K562 (cell line): ENCODE data around the gene ATG7. TPM values are rescaled to one million over a fixed set of nuclear protein-coding genes. Genes with fewer than 3 reads are reported as not detected.

ENCODE experiments used
- MED1 ChIP-seq: sonication (generic); formaldehyde crosslinking; IDR thresholded peaks from 2 replicates; pipeline ENCODE4 v1.8.1; 2023; ENCODE audit warnings: missing genetic modification reagents, borderline replicate concordance
- NFIC ChIP-seq: fragments of 450-650 bp; IDR thresholded peaks from 2 replicates; pipeline ENCODE4 v1.6.1; 2017; ENCODE audit warnings: mild to moderate bottlenecking, inconsistent platforms
- polyA plus RNA-seq, 8 experiments: library from polyadenylated mRNA; depleted of rRNA in 4 of 8; stranded (reverse) in 5 of 8; unstranded in 3 of 8; fragments of >200 nt; fragmentation: Nextera tagmentation in 2 of 8; fragmentation: Illumina TruSeq in 1 of 8; extraction: Ambion mirVana in 2 of 8; extraction: Trizol in 1 of 8; gene quantifications; 2 replicates each; pipeline versions ENCODE4 v1.2.1 to v1.2.3, GENCODE V29; 2011 to 2014; ENCODE audit warnings: inconsistent platforms in 1 of 8, missing spikeins in 1 of 8
- total RNA-seq, 7 experiments: library from RNA; depleted of rRNA in 6 of 7; stranded (reverse); fragments of >200 nt in 6 of 7; fragmentation: Illumina TruSeq in 2 of 7; extraction: Trizol in 2 of 7; gene quantifications; 2 replicates each; pipeline versions ENCODE4 v1.2.1 to v1.2.3, GENCODE V29; 2011 to 2021; ENCODE audit warnings: low replicate concordance in 1 of 7
- TF ChIP-seq, protein P1 (sequence below), 2 experiments: fragments of 450-650 bp in 1 of 2; sonication (generic) in 1 of 2; formaldehyde crosslinking in 1 of 2; IDR thresholded peaks; 2 replicates each; pipeline versions ENCODE4 v1.7.1 to v1.9.0; 2016 to 2022; ENCODE audit warnings: inconsistent platforms in 1 of 2, mild to moderate bottlenecking in 1 of 2, missing genetic modification reagents in 1 of 2

The ATG7 gene
- total and polyA plus RNA-seq, 9 of the 15 experiments (the other 6 are each of a cell fraction or from before 2014, with no cell fraction given), result 18.3 to 45.3 (median 33.6) TPM

- TF ChIP-seq, protein P1, sequence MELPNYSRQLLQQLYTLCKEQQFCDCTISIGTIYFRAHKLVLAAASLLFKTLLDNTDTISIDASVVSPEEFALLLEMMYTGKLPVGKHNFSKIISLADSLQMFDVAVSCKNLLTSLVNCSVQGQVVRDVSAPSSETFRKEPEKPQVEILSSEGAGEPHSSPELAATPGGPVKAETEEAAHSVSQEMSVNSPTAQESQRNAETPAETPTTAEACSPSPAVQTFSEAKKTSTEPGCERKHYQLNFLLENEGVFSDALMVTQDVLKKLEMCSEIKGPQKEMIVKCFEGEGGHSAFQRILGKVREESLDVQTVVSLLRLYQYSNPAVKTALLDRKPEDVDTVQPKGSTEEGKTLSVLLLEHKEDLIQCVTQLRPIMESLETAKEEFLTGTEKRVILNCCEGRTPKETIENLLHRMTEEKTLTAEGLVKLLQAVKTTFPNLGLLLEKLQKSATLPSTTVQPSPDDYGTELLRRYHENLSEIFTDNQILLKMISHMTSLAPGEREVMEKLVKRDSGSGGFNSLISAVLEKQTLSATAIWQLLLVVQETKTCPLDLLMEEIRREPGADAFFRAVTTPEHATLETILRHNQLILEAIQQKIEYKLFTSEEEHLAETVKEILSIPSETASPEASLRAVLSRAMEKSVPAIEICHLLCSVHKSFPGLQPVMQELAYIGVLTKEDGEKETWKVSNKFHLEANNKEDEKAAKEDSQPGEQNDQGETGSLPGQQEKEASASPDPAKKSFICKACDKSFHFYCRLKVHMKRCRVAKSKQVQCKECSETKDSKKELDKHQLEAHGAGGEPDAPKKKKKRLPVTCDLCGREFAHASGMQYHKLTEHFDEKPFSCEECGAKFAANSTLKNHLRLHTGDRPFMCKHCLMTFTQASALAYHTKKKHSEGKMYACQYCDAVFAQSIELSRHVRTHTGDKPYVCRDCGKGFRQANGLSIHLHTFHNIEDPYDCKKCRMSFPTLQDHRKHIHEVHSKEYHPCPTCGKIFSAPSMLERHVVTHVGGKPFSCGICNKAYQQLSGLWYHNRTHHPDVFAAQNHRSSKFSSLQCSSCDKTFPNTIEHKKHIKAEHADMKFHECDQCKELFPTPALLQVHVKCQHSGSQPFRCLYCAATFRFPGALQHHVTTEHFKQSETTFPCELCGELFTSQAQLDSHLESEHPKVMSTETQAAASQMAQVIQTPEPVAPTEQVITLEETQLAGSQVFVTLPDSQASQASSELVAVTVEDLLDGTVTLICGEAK (IDR thresholded peaks at IDR 0.05), result no peak
- TF ChIP-seq, protein P1 (CRISPR knock-in tag; IDR thresholded peaks at IDR 0.05), result no peak
- TF ChIP-seq MED1 (no peak), NFIC (peak; percentile 52; the same call in 1 of the 2 replicates)
- TF ChIP-seq, all 486 proteins: peak for 1
Measured at GRCh38 chr3:11476735-11477144, 204.5 kb downstream of the ATG7 start (continued).
